Measurements from ENCODE around the gene TUT1.
A peak's percentile ranks its signal among the peaks of the same experiment; 100 is the strongest.

The TUT1 gene

GRCh38 chr11:62614275-62614674 lies 23.0 kb upstream of the TUT1 start:
- no peak overlapping the region for H3K4me3 ChIP-seq (IDR thresholded peaks at IDR 0.05; ENCODE audit: insufficient read depth, low read depth, low read length)
- TF ChIP-seq CTCF (conservative IDR thresholded peaks at IDR 0.05; ENCODE audit: low read depth, low read length): no peak
- H3K27me3 ChIP-seq (ENCODE audit: insufficient read depth, low read depth): no peaks in the 10 kb centered on the region
- H3K36me3 ChIP-seq (ENCODE audit: insufficient read depth): no peaks in the 10 kb centered on the region
- H3K27ac ChIP-seq: no peak overlapping the region; the same call in 1 of the 2 replicates
- H3K4me1 ChIP-seq (ENCODE audit: low read depth, poor library complexity, severe bottlenecking): peaks cover 28% of the 10 kb centered on the region
- no peak overlapping the region for H2AFZ ChIP-seq (ENCODE audit: low read depth)
- H3K79me2 ChIP-seq (ENCODE audit: insufficient read depth, low read depth): no peaks in the 10 kb centered on the region
- H3K9ac ChIP-seq: no peak overlapping the region
- H3K4me2 ChIP-seq: no peak overlapping the region
- no peaks in the 10 kb centered on the region for H4K20me1 ChIP-seq (ENCODE audit: insufficient read depth)

GRCh38 chr11:62613291-62613778 lies 22.0 kb upstream of the TUT1 start:
- Histone ChIP-seq H3K4me3 (IDR thresholded peaks at IDR 0.05; ENCODE audit: insufficient read depth, low read depth, low read length) (no peak overlapping the region), H3K4me1 (ENCODE audit: low read depth, poor library complexity, severe bottlenecking) (peaks cover 28% of the 10 kb centered on the region), H3K27me3 (ENCODE audit: insufficient read depth, low read depth) (no peaks in the 10 kb centered on the region), H3K9ac (no peak overlapping the region), H4K20me1 (ENCODE audit: insufficient read depth) (no peaks in the 10 kb centered on the region), H3K36me3 (ENCODE audit: insufficient read depth) (no peaks in the 10 kb centered on the region), H3K27ac (no peak overlapping the region), H3K4me2 (peak overlapping the region; percentile 39; the same call in 1 of the 2 replicates), H2AFZ (ENCODE audit: low read depth) (no peak overlapping the region), H3K79me2 (ENCODE audit: insufficient read depth, low read depth) (no peaks in the 10 kb centered on the region)
- TF ChIP-seq CTCF (conservative IDR thresholded peaks at IDR 0.05; ENCODE audit: low read depth, low read length): no peak

GRCh38 chr11:62612366-62613290 lies 21.3 kb upstream of the TUT1 start, which contains the start of the genes EML3 and ROM1:
Gene EML3, minus strand, starts transcription at chr11:62612775. Its CDS starts 318 bp downstream, at chr11:62612457.
Gene ROM1, plus strand, starts transcription at chr11:62613257. Its CDS starts 25 bp downstream, at chr11:62613282.
- Histone ChIP-seq H3K9ac (peak within 1 kb of the TSS; percentile 86), H4K20me1 (ENCODE audit: insufficient read depth) (no peaks in the 10 kb centered on the region), H3K4me1 (ENCODE audit: low read depth, poor library complexity, severe bottlenecking) (peaks cover 32% of the 10 kb centered on the region), H2AFZ (ENCODE audit: low read depth) (peak within 1 kb of the TSS; percentile 66), H3K4me3 (IDR thresholded peaks at IDR 0.05; ENCODE audit: insufficient read depth, low read depth, low read length) (no peak within 1 kb of the TSS), H3K27me3 (ENCODE audit: insufficient read depth, low read depth) (no peaks in the 10 kb centered on the region), H3K36me3 (ENCODE audit: insufficient read depth) (no peaks in the 10 kb centered on the region), H3K4me2 (peak within 1 kb of the TSS; percentile 91), H3K27ac (peak within 1 kb of the TSS; percentile 65), H3K79me2 (ENCODE audit: insufficient read depth, low read depth) (no peaks in the 10 kb centered on the region)
- TF ChIP-seq CTCF (conservative IDR thresholded peaks at IDR 0.05; ENCODE audit: low read depth, low read length): peak; percentile 70

GRCh38 chr11:62611705-62612365 lies 20.5 kb upstream of the TUT1 start:
- H3K9ac ChIP-seq: peak overlapping the region; percentile 86
- H2AFZ ChIP-seq (ENCODE audit: low read depth): peak overlapping the region; percentile 66
- no peaks in the 10 kb centered on the region for H4K20me1 ChIP-seq (ENCODE audit: insufficient read depth)
- H3K4me3 ChIP-seq (IDR thresholded peaks at IDR 0.05; ENCODE audit: insufficient read depth, low read depth, low read length): no peak overlapping the region
- H3K27ac ChIP-seq: peak overlapping the region; percentile 65
- no peaks in the 10 kb centered on the region for H3K36me3 ChIP-seq (ENCODE audit: insufficient read depth)
- peak overlapping the region; percentile 91 for H3K4me2 ChIP-seq
- no peaks in the 10 kb centered on the region for H3K79me2 ChIP-seq (ENCODE audit: insufficient read depth, low read depth)
- no peak for TF ChIP-seq CTCF (conservative IDR thresholded peaks at IDR 0.05; ENCODE audit: low read depth, low read length)
- no peaks in the 10 kb centered on the region for H3K27me3 ChIP-seq (ENCODE audit: insufficient read depth, low read depth)
- H3K4me1 ChIP-seq (ENCODE audit: low read depth, poor library complexity, severe bottlenecking): peaks cover 34% of the 10 kb centered on the region

All from KMS-11 (cell line).